ENCODE measurements around the gene TAP2. TPM values are rescaled to one million over a fixed set of nuclear protein-coding genes. Genes with fewer than 3 reads are reported as not detected.
A peak's percentile ranks its signal among the peaks of the same experiment; 100 is the strongest.

Gene TAP2
- polyA plus RNA-seq, 1 of the 3 experiments (the other 2 are of a cell fraction): 19.9 TPM

DNA sequence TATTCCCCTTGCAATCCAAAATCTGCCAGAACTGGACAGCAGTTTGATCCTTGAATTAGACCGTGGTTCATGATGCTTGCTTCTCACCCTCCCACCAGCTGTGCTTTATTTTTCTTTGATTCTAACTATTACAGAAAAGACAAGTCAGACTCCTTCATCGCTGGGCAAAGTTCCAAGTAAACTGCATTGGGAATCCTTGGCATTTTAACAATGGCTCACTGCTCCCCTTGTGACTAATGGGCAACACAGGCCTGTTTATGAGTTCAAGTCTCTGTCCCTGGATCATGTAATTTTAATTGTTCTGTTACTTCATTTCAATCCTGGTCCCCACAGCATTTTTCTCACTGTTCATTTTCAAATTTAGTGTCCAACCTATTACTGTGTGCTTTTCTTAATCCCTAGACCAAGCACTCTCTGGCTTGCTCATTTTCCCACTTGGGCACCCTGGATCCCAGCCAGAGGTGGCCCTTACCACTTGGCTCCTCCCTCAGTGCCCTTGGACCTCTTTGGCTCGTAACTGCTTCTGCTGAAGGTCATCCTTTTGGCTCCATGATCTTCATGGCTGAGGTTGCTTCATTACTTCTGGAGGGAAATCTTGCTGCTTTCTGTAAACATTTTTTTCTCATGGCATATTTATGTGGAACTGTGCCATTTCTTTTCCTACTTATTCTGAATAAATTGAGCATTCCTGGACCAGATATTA is 48.3 kb upstream of the TAP2 start (continued):
- TF ChIP-seq, protein P1, sequence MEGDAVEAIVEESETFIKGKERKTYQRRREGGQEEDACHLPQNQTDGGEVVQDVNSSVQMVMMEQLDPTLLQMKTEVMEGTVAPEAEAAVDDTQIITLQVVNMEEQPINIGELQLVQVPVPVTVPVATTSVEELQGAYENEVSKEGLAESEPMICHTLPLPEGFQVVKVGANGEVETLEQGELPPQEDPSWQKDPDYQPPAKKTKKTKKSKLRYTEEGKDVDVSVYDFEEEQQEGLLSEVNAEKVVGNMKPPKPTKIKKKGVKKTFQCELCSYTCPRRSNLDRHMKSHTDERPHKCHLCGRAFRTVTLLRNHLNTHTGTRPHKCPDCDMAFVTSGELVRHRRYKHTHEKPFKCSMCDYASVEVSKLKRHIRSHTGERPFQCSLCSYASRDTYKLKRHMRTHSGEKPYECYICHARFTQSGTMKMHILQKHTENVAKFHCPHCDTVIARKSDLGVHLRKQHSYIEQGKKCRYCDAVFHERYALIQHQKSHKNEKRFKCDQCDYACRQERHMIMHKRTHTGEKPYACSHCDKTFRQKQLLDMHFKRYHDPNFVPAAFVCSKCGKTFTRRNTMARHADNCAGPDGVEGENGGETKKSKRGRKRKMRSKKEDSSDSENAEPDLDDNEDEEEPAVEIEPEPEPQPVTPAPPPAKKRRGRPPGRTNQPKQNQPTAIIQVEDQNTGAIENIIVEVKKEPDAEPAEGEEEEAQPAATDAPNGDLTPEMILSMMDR (IDR thresholded peaks at IDR 0.05): no peak
- TF ChIP-seq, protein P2, sequence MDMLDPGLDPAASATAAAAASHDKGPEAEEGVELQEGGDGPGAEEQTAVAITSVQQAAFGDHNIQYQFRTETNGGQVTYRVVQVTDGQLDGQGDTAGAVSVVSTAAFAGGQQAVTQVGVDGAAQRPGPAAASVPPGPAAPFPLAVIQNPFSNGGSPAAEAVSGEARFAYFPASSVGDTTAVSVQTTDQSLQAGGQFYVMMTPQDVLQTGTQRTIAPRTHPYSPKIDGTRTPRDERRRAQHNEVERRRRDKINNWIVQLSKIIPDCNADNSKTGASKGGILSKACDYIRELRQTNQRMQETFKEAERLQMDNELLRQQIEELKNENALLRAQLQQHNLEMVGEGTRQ (IDR thresholded peaks at IDR 0.05; ENCODE audit: borderline replicate concordance, low read depth, low read length): no peak
- TF ChIP-seq EP300 (IDR thresholded peaks at IDR 0.05; ENCODE audit: borderline replicate concordance in 1 of 2, low read depth in 1 of 2, low read length in 1 of 2) (no peak), JUND (IDR thresholded peaks at IDR 0.05) (no peak), MXI1 (IDR thresholded peaks at IDR 0.05; ENCODE audit: low read depth, low read length) (no peak), TEAD4 (IDR thresholded peaks at IDR 0.05; ENCODE audit: borderline replicate concordance, insufficient read depth) (peak; percentile 20; the same call in 1 of the 2 replicates), FOXJ3 (CRISPR knock-in tag; IDR thresholded peaks at IDR 0.05) (no peak), FOXM1 (IDR thresholded peaks at IDR 0.05; ENCODE audit: low read depth) (no peak), MEF2A (IDR thresholded peaks at IDR 0.05; ENCODE audit: borderline replicate concordance, low read depth) (no peak), YY1 (IDR thresholded peaks at IDR 0.05; ENCODE audit: low read depth) (no peak), ELF1 (IDR thresholded peaks at IDR 0.05) (no peak), GATA2 (CRISPR knock-in tag; IDR thresholded peaks at IDR 0.05) (no peak)
- TF ChIP-seq, protein P3, sequence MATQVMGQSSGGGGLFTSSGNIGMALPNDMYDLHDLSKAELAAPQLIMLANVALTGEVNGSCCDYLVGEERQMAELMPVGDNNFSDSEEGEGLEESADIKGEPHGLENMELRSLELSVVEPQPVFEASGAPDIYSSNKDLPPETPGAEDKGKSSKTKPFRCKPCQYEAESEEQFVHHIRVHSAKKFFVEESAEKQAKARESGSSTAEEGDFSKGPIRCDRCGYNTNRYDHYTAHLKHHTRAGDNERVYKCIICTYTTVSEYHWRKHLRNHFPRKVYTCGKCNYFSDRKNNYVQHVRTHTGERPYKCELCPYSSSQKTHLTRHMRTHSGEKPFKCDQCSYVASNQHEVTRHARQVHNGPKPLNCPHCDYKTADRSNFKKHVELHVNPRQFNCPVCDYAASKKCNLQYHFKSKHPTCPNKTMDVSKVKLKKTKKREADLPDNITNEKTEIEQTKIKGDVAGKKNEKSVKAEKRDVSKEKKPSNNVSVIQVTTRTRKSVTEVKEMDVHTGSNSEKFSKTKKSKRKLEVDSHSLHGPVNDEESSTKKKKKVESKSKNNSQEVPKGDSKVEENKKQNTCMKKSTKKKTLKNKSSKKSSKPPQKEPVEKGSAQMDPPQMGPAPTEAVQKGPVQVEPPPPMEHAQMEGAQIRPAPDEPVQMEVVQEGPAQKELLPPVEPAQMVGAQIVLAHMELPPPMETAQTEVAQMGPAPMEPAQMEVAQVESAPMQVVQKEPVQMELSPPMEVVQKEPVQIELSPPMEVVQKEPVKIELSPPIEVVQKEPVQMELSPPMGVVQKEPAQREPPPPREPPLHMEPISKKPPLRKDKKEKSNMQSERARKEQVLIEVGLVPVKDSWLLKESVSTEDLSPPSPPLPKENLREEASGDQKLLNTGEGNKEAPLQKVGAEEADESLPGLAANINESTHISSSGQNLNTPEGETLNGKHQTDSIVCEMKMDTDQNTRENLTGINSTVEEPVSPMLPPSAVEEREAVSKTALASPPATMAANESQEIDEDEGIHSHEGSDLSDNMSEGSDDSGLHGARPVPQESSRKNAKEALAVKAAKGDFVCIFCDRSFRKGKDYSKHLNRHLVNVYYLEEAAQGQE (IDR thresholded peaks at IDR 0.05; ENCODE audit: low read depth, low read length): no peak
